Erythroblast (primary cell): ENCODE measurements around the gene HOXD12.

Experiments used
- GATA1 ChIP-seq: IDR thresholded peaks from 2 replicates; pipeline ENCODE4 v1.6.1; 2011; ENCODE audit warnings: low read depth, mild to moderate bottlenecking, control low read depth, low read length, moderate library complexity
- POLR2A ChIP-seq: IDR thresholded peaks from 2 replicates; pipeline ENCODE4 v1.6.1; 2011; ENCODE audit warnings: mild to moderate bottlenecking, low read length

DNA sequence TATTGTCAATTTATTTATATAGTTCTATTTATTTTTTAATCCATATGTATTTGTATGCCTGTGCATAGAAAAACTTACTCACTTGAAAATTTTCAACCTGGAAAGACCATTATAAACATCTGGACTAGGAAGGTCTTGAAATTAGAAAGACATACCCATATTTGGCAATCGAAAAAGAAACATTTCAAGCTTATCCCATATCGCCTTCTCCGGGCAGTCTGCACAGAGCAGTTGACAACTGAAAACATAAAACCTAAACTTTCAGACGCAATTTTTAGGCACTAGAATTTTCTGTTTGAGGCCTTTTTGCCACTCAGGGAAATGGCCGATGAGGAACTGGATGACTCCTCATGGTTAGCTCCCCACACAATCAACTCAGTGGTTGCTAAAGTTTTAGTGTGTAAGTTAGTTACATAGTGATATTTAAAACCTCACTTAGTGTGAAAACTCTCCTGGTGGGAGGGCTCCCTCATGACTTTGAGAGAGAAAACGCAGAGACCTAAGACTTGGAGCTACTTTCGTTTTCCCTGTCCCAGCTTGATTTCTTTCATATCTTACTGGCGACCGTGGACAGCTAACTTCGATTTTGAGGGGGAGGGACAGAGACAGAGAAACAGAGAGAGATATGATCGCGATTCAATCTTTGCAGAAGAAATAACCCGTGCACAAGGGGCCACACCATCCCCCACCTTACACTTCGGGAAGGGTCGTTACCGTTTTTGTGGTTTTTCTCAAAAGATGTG lies 3.2 kb upstream of the HOXD12 start:
- TF ChIP-seq POLR2A: no peak
- no peak for TF ChIP-seq GATA1
